NCI-H1092 (cell line): ENCODE data around the gene COLGALT1.

ENCODE experiments used
- DNase-seq: peaks from one replicate; lab custom pipeline; 2025; lab: John Stamatoyannopoulos, UW

The COLGALT1 gene

GRCh38 chr19:17624314-17624991 lies 69.0 kb downstream of the COLGALT1 start:
- no peak for DNase-seq

GRCh38 chr19:17625043-17625442 lies 69.6 kb downstream of the COLGALT1 start:
- no peak for DNase-seq

GRCh38 chr19:17625980-17626379 lies 70.5 kb downstream of the COLGALT1 start:
- DNase-seq, result no peak

GRCh38 chr19:17626456-17627015 lies 71.1 kb downstream of the COLGALT1 start:
- no peak for DNase-seq

- DNase-seq, result no peak
Measured at GRCh38 chr19:17627161-17627560, 71.7 kb downstream of the COLGALT1 start.

- no peak for DNase-seq
Measured at GRCh38 chr19:17627921-17628320, 72.5 kb downstream of the COLGALT1 start.

- DNase-seq, result no peak
Measured at GRCh38 chr19:17629760-17630159, 74.3 kb downstream of the COLGALT1 start.

- DNase-seq, result no peak
Measured at GRCh38 chr19:17632577-17632976, 77.1 kb downstream of the COLGALT1 start.
